Activated T-cell treated with anti-CD3 and anti-CD28 coated beads, Interleukin-2, amount 50 U/mL, for 48 hours (primary cell): Measurements from ENCODE around the gene CLDN9.

Source experiments
- DNase-seq, 2 experiments: peaks; one replicate each; pipeline ENCODE4 v3.0.0-alpha.2; 2020

The CLDN9 gene

DNA sequence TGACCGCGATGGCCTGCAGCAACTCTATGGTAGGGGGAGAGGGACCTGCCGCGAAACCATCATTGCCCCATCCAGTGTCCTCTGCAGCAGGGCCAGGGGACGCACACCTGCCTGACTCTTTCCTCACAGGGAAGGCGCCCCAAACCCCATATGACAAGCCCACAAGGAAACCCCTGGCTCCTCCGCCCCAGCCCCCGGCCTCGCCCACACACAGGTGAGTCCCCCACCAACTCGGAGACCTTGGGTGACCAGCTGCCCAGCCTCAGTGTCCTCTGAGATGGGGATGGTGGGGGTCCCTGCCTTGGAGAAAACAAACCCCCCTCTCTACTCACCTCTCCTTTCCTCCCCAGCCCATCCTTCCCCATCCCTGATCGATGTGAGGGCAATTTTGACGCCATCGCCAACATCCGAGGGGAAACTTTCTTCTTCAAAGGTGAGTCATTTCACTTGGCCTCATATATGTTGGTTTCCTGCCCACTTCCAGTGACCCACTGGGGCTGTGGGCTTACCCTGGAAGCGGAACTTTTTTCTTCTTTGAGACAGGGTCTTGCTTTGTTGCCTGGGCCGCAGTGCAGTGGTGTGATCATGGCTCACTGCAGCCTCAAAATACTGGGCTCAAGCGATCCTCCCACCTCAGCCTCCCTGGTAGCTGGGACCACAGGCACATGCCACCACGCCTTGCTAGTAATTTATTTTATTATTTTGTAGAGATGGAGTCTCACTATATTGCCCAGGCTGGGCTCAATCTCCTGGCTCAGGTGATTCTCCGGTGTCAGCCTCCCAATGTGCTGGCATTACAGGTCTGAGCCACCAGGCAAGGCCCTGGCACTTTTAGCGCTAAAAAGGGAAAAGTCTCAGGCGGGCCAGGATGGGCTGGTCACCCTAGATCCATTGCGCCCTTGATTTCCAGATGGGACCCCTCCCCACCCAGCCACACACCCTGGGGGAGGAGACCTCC is 44.7 kb downstream of the CLDN9 start:
- no peak for DNase-seq

DNA sequence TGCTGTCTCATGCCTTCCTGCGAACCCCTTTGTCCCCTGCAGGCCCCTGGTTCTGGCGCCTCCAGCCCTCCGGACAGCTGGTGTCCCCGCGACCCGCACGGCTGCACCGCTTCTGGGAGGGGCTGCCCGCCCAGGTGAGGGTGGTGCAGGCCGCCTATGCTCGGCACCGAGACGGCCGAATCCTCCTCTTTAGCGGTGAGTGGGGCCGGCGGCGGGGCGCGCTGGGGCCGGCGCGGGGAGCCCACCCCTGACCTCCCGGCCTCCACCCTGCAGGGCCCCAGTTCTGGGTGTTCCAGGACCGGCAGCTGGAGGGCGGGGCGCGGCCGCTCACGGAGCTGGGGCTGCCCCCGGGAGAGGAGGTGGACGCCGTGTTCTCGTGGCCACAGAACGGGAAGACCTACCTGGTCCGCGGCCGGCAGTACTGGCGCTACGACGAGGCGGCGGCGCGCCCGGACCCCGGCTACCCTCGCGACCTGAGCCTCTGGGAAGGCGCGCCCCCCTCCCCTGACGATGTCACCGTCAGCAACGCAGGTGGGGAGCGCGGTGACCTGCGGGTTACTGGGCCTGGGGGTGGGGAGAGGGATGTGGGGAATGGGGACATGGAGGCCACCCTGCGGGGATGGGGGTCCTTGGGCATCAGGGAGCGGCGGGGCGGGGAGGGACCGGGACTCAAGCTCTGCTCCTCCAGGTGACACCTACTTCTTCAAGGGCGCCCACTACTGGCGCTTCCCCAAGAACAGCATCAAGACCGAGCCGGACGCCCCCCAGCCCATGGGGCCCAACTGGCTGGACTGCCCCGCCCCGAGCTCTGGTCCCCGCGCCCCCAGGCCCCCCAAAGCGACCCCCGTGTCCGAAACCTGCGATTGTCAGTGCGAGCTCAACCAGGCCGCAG is 45.7 kb downstream of the CLDN9 start:
- DNase-seq, result peak; percentile 72 to 74

DNA sequence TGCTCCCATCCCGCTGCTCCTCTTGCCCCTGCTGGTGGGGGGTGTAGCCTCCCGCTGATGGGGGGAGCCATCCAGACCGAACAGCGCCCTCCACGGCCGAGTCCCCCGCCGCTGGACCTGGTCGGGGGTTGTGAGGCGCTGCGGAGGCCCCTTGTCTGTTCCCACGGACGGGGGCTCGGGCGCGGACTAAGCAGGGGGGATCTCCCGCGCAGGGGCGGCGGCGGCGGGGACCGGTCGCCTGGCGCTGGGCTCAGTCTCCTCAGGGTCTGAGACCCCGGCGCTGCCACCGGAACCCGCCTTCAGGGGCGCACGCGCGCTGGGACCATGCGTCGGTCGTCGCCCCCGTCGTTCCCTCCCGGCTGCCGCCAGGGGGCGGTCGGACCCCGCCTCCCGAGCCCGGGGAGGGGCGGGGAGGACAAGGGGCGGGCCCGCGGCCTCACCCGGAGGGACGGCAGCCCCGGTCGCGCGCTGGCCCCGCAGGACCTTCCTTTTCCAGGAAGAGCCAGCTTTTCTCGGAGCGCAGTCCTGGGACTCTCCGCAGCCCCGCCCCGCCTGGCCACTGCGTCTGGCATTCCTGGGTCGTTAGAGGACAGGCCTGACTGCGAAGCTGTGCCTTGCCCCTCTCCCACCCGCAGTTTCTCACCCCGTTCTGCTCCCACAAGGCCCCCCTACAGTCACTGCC is 46.5 kb downstream of the CLDN9 start:
- peak; percentile 94 to 95 for DNase-seq

GRCh38 chr16:3059723-3060242 is 47.1 kb downstream of the CLDN9 start:
- DNase-seq, result no peak

DNA sequence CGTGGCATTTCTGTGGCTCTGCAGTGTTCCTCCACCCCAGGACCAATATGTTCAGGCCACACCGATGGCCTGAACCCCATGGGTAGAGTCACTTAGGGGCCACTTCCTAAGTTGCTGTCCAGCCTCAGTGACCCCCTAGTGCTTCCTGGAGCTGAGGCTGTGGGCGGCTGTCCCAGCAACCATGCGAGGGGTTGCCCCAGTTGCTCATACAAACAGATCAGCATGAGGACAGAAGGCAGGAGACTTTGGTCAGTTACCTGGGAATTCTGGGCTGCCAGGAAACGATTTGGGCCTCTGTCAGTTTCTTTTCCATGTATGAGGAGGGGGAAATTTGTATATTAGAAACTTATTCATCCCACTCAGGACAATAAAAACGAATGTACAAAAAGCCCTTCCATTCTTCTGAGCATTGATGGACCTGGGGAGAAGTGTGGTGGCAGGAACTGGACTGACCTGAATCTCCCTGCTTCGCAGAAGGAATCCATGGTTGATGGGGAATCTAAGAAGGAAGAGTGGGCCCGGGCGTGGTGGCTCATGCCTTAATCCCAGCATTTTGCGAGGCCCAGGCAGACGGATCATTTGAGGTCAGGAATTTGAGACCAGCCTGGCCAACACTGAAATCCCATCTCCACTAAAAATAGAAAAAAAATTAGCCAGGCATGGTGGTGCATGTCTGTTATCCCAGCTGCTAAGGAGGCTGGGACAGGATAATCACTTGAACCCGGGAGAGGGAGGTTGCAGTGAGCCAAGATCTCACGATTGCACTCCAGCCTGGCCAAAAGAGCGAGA is 47.8 kb downstream of the CLDN9 start:
- DNase-seq, result no peak

GRCh38 chr16:3062553-3062952 is 49.8 kb downstream of the CLDN9 start:
- DNase-seq, result no peak

- DNase-seq, result no peak
These were observed 51.1 kb downstream of the CLDN9 start for GRCh38 chr16:3063625-3064386.
